B cell (primary cell): ENCODE data around the gene SPEG. TPM values are rescaled to one million over a fixed set of nuclear protein-coding genes. Genes with fewer than 3 reads are reported as not detected.

Experiments
- ATAC-seq: fragments of 200-7000 bp; cut with Tn5 transposase; one replicate; pipeline ENCODE4 v1.10.0; 2021; ENCODE audit warnings: low read depth, mild to moderate bottlenecking, moderate number of reproducible peaks, moderate library complexity
- CTCF ChIA-PET: fragments of 350-600 bp; sonication (Branson Sonifier 250); formaldehyde crosslinking; loops from one replicate; lab custom pipeline; 2021; ENCODE audit warnings: antibody characterized with exemption, inconsistent platforms; lab: Charles Lee
- POLR2A ChIA-PET: fragments of 350-600 bp; sonication (Branson Sonifier 250); formaldehyde crosslinking; loops from one replicate; lab custom pipeline; 2021; ENCODE audit warnings: antibody characterized with exemption; lab: Charles Lee
- DNase-seq: peaks from one replicate; pipeline ENCODE4 v3.0.0; 2013
- H2AFZ ChIP-seq: 2 replicates; pipeline ENCODE4 v1.6.1; 2012; ENCODE audit warnings: mild to moderate bottlenecking, low read depth, low read length; ENCODE audit not compliant: insufficient read depth, poor library complexity, severe bottlenecking
- H3K27ac ChIP-seq, 2 donors: 1 replicate in 1 of 2; 2 replicates in 1 of 2; pipeline ENCODE4 v1.5.1; 2012 to 2013; ENCODE audit warnings: low read length in 2 of 2, mild to moderate bottlenecking in 2 of 2, moderate library complexity in 1 of 2
- H3K27me3 ChIP-seq, 4 experiments: fragments of 200-600 bp in 1 of 4; sonication (generic) in 1 of 4; replicated peaks in 1 of 4; 1 replicate in 2 of 4; 2 replicates in 2 of 4; pipeline versions ENCODE4 v1.6.1 to v1.7.0; 2013 to 2016; ENCODE audit warnings: low read length in 3 of 4, mild to moderate bottlenecking in 2 of 4, mixed read lengths in 1 of 4, moderate library complexity in 1 of 4; ENCODE audit not compliant: insufficient read depth in 4 of 4, control insufficient read depth in 3 of 4; ENCODE audit errors: control extremely low read depth in 1 of 4
- H3K36me3 ChIP-seq, 2 experiments: replicated peaks in 1 of 2; 1 replicate in 1 of 2; 2 replicates in 1 of 2; pipeline versions ENCODE4 v1.6.1 to v1.7.1; 2013; ENCODE audit warnings: low read length in 1 of 2; ENCODE audit not compliant: insufficient read depth in 2 of 2, control insufficient read depth in 1 of 2; ENCODE audit errors: control extremely low read depth in 1 of 2, extremely low read depth in 1 of 2
- H3K4me1 ChIP-seq, 2 donors: fragments of 200-600 bp in 1 of 2; sonication (generic) in 1 of 2; 1 replicate in 1 of 2; 2 replicates in 1 of 2; pipeline versions ENCODE4 v1.5.1 to v1.6.1; 2013 to 2017; ENCODE audit warnings: low read length in 2 of 2; ENCODE audit not compliant: control insufficient read depth in 2 of 2, insufficient read depth in 2 of 2
- H3K4me2 ChIP-seq: replicated peaks from 2 replicates; pipeline ENCODE3; 2012; ENCODE audit warnings: mild to moderate bottlenecking, low read depth, low read length; ENCODE audit not compliant: poor library complexity, severe bottlenecking
- H3K4me3 ChIP-seq, 5 experiments: fragments of 200-600 bp in 1 of 5; sonication (generic) in 1 of 5; 1 replicate in 3 of 5; 2 replicates in 2 of 5; pipeline versions ENCODE4 v1.5.1 to v1.7.0; 2011 to 2016; ENCODE audit warnings: low read length in 4 of 5, mild to moderate bottlenecking in 4 of 5, low read depth in 2 of 5, control low read depth in 1 of 5, moderate library complexity in 1 of 5; ENCODE audit not compliant: insufficient read depth in 1 of 5; ENCODE audit errors: control extremely low read depth in 1 of 5, extremely low read depth in 1 of 5
- H3K79me2 ChIP-seq: fragments of 200-600 bp; sonication (generic); one replicate; pipeline ENCODE4 v1.6.0; 2016; ENCODE audit warnings: low read length; ENCODE audit not compliant: control insufficient read depth, insufficient read depth
- H3K9ac ChIP-seq: fragments of 200-600 bp; sonication (generic); 2 replicates; pipeline ENCODE4 v1.6.1; 2017; ENCODE audit warnings: mild to moderate bottlenecking, low read length, moderate library complexity
- H3K9me3 ChIP-seq, 3 donors: one replicate each; pipeline versions ENCODE4 v1.6.1 to v1.7.1; 2013; ENCODE audit warnings: low read length in 2 of 3; ENCODE audit not compliant: control insufficient read depth in 2 of 3, insufficient read depth in 1 of 3; ENCODE audit errors: control extremely low read depth in 1 of 3
- H4K20me1 ChIP-seq: 2 replicates; pipeline ENCODE4 v1.6.0; 2012; ENCODE audit warnings: mild to moderate bottlenecking, low read length; ENCODE audit not compliant: insufficient read depth, control insufficient read depth, poor library complexity, severe bottlenecking
- H3K27ac Mint-ChIP-seq: one replicate; pipeline ENCODE4 v1.8.0; 2021; ENCODE audit warnings: mixed read lengths
- H3K27me3 Mint-ChIP-seq: one replicate; pipeline ENCODE4 v1.8.0; 2021; ENCODE audit warnings: mixed read lengths
- H3K4me1 Mint-ChIP-seq: one replicate; pipeline ENCODE4 v1.8.0; 2021; ENCODE audit warnings: mixed read lengths
- H3K4me3 Mint-ChIP-seq: one replicate; pipeline ENCODE4 v1.8.0; 2021; ENCODE audit warnings: mixed read lengths
- H3K9me3 Mint-ChIP-seq: one replicate; pipeline ENCODE4 v1.8.0; 2022; ENCODE audit warnings: mixed read lengths; ENCODE audit not compliant: insufficient read depth
- EZH2 ChIP-seq: IDR thresholded peaks from 2 replicates; pipeline ENCODE4 v1.6.1; 2012; ENCODE audit warnings: borderline replicate concordance, low read depth, mild to moderate bottlenecking, moderate library complexity, low read length; ENCODE audit not compliant: insufficient read depth, poor library complexity, severe bottlenecking
- WGBS: methylation state at CpG from one replicate; pipeline ENCODE4 v1.1.5; 2013; ENCODE audit warnings: missing lambda C conversion rate; ENCODE audit not compliant: insufficient coverage; 5-methylcytosine and 5-hydroxymethylcytosine counted together
- intact Hi-C: fragments of 100-400 bp; cut with micrococcal nuclease; formaldehyde crosslinking; loops from one replicate; pipeline ENCODE4 v1.10.0; 2022
- polyA plus RNA-seq: library from polyadenylated mRNA; depleted of rRNA; stranded (reverse); fragments of >200 nt; gene quantifications from 2 replicates; pipeline ENCODE4 v1.2.3, GENCODE V29; 2012
- total RNA-seq, 2 donors: library from RNA; stranded (reverse); fragments of 120-200 nt in 1 of 2; gene quantifications; 1 replicate in 1 of 2; 2 replicates in 1 of 2; pipeline versions ENCODE4 v1.2.3 to v1.2.4, GENCODE V29; 2013 to 2022
- TF ChIP-seq, protein P1 (sequence below): fragments of 200-600 bp; IDR thresholded peaks from one replicate; pipeline ENCODE4 v1.8.0; 2022; ENCODE audit warnings: antibody characterized with exemption, mild to moderate bottlenecking

The SPEG gene
- total and polyA plus RNA-seq, 2 donors (not counting 1 experiment from before 2014, with no cell fraction given): 0.03 to 0.74 TPM

DNA sequence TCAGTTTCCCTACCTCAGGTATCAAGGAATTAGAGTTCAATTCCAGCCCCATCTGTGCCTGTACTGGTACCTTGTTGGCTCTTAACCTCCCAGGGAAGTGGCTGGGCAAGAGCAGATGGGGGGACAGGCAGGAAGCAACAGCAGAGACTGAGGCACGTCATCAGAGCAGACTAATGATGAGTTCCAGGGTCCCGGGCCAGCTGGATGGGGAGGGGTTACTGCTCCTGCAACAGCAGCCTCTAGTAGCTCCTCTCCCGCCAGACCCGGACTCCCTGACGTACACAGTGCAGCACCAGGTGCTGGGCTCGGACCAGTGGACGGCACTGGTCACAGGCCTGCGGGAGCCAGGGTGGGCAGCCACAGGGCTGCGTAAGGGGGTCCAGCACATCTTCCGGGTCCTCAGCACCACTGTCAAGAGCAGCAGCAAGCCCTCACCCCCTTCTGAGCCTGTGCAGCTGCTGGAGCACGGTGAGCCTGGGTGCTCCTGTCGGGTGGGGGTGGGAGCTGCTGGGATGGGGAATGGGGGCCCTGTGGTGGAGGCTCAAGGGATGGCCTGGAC is 38.1 kb downstream of the SPEG start:
- no peak overlapping the region for H3K4me3 Mint-ChIP-seq
- Histone ChIP-seq H3K27ac (no peak overlapping the region), H3K9ac (no peak overlapping the region), H2AFZ (no peak overlapping the region), H3K79me2 (no peaks in the 10 kb centered on the region), H3K4me3 (no peak overlapping the region), H4K20me1 (no peaks in the 10 kb centered on the region), H3K4me2 (no peak overlapping the region), H3K4me1 (no peaks in the 10 kb centered on the region), H3K9me3 (peaks cover 0 to 3% (median 0%) of the 10 kb centered on the region in 3 donors), H3K36me3 (no peaks in the 10 kb centered on the region), H3K27me3 (peaks cover 0 to 7% (median 3%) of the 10 kb centered on the region in 4 experiments)
- H3K9me3 Mint-ChIP-seq: no peaks in the 10 kb centered on the region
- CTCF ChIA-PET: no interaction called here
- H3K27me3 Mint-ChIP-seq: peaks cover 42% of the 10 kb centered on the region
- intact Hi-C loops: no loop called here
- TF ChIP-seq, protein P1, sequence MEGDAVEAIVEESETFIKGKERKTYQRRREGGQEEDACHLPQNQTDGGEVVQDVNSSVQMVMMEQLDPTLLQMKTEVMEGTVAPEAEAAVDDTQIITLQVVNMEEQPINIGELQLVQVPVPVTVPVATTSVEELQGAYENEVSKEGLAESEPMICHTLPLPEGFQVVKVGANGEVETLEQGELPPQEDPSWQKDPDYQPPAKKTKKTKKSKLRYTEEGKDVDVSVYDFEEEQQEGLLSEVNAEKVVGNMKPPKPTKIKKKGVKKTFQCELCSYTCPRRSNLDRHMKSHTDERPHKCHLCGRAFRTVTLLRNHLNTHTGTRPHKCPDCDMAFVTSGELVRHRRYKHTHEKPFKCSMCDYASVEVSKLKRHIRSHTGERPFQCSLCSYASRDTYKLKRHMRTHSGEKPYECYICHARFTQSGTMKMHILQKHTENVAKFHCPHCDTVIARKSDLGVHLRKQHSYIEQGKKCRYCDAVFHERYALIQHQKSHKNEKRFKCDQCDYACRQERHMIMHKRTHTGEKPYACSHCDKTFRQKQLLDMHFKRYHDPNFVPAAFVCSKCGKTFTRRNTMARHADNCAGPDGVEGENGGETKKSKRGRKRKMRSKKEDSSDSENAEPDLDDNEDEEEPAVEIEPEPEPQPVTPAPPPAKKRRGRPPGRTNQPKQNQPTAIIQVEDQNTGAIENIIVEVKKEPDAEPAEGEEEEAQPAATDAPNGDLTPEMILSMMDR: no peak
- no peak for ATAC-seq
- peaks cover 4% of the 10 kb centered on the region for H3K4me1 Mint-ChIP-seq
- no peak overlapping the region for H3K27ac Mint-ChIP-seq
- POLR2A ChIA-PET: no interaction called here
- DNase-seq: no peak
- WGBS: 95% methylated on average over 12 of the region's 12 CpGs

DNA sequence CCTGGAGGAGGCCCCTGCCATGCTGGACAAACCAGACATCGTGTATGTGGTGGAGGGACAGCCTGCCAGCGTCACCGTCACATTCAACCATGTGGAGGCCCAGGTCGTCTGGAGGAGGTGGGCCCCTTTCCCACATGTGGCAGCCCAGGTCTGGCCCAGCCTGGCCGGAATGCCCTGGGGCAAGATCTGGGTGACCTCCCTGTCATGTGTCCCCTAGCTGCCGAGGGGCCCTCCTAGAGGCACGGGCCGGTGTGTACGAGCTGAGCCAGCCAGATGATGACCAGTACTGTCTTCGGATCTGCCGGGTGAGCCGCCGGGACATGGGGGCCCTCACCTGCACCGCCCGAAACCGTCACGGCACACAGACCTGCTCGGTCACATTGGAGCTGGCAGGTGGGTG is 38.9 kb downstream of the SPEG start:
- H3K9me3 ChIP-seq: peaks cover 0 to 3% (median 0%) of the 10 kb centered on the region in 3 donors
- TF ChIP-seq EZH2: no peak
- TF ChIP-seq, protein P1: no peak
- DNase-seq (no peak), ATAC-seq (no peak)
- POLR2A ChIA-PET: interaction anchor here (0.9 kb wide), 1 partner anchor 9 kb away, joined by 7 read pairs; no protein-coding TSS in a partner anchor
- no peak overlapping the region for H2AFZ ChIP-seq
- intact Hi-C loops: no loop called here
- no peaks in the 10 kb centered on the region for H4K20me1 ChIP-seq
- H3K27ac ChIP-seq: no peak overlapping the region
- Mint-ChIP-seq H3K9me3 (no peaks in the 10 kb centered on the region), H3K4me1 (peaks cover 4% of the 10 kb centered on the region), H3K27ac (no peak overlapping the region), H3K4me3 (no peak overlapping the region), H3K27me3 (peaks cover 42% of the 10 kb centered on the region)
- H3K36me3 ChIP-seq: no peaks in the 10 kb centered on the region
- no peak overlapping the region for H3K4me2 ChIP-seq
- CTCF ChIA-PET: interaction anchor here (0.7 to 1.1 kb wide), 3 partner anchors 16 to 57 kb away, joined by 3 read pairs; no protein-coding TSS in a partner anchor
- no peak overlapping the region for H3K4me3 ChIP-seq
- H3K27me3 ChIP-seq: peaks cover 0 to 7% (median 3%) of the 10 kb centered on the region in 4 experiments
- H3K4me1 ChIP-seq: no peaks in the 10 kb centered on the region
- 95% methylated on average over 18 of the region's 18 CpGs for WGBS
- no peak overlapping the region for H3K9ac ChIP-seq
- no peaks in the 10 kb centered on the region for H3K79me2 ChIP-seq
